MM.1S (cell line): ENCODE results near the gene PLA2G6.

Source experiments
- DNase-seq: peaks from one replicate; pipeline ENCODE4 v3.0.0-alpha.2; 2015
- H2AFZ ChIP-seq: fragments of 300-600 bp; sonication (generic); 2 replicates; pipeline ENCODE4 v1.6.0; 2016; ENCODE audit warnings: antibody characterized with exemption, low read length
- H3F3A ChIP-seq: fragments of 300-600 bp; sonication (generic); 2 replicates; pipeline ENCODE4 v1.6.1; 2016; ENCODE audit warnings: mild to moderate bottlenecking, antibody characterized with exemption, low read length, moderate library complexity, mixed read lengths; ENCODE audit not compliant: insufficient read depth
- H3K27ac ChIP-seq: fragments of 300-600 bp; sonication (generic); 2 replicates; pipeline ENCODE4 v1.5.1; 2016; ENCODE audit warnings: mild to moderate bottlenecking, low read length
- H3K27me3 ChIP-seq: fragments of 300-600 bp; sonication (generic); replicated peaks from 2 replicates; pipeline ENCODE4 v1.6.0; 2016; ENCODE audit warnings: low read length; ENCODE audit not compliant: insufficient read depth
- H3K36me3 ChIP-seq: fragments of 300-600 bp; sonication (generic); replicated peaks from 2 replicates; pipeline ENCODE4 v1.6.1; 2016; ENCODE audit warnings: mild to moderate bottlenecking, low read length, mixed read lengths; ENCODE audit not compliant: insufficient read depth
- H3K4me1 ChIP-seq: fragments of 300-600 bp; sonication (generic); 2 replicates; pipeline ENCODE4 v1.6.1; 2016; ENCODE audit warnings: low read length, mixed read lengths
- H3K4me2 ChIP-seq: fragments of 300-600 bp; sonication (generic); 2 replicates; pipeline ENCODE4 v1.6.0; 2016; ENCODE audit warnings: low read depth, low read length
- H3K4me3 ChIP-seq: fragments of 300-600 bp; sonication (generic); 2 replicates; pipeline ENCODE4 v1.5.1; 2016; ENCODE audit warnings: low read length, mixed read lengths
- H3K79me2 ChIP-seq: fragments of 300-600 bp; sonication (generic); 2 replicates; pipeline ENCODE4 v1.6.1; 2016; ENCODE audit warnings: mixed run types, low read length, mixed read lengths
- H3K9ac ChIP-seq: fragments of 300-600 bp; sonication (generic); 2 replicates; pipeline ENCODE4 v1.6.1; 2016; ENCODE audit warnings: low read length, mixed read lengths
- H3K9me2 ChIP-seq: fragments of 300-600 bp; sonication (generic); replicated peaks from 2 replicates; pipeline ENCODE4 v1.6.1; 2016; ENCODE audit warnings: mild to moderate bottlenecking, low read length, mixed read lengths; ENCODE audit not compliant: insufficient read depth
- H3K9me3 ChIP-seq: fragments of 300-600 bp; sonication (generic); replicated peaks from 2 replicates; pipeline ENCODE4 v1.6.1; 2016; ENCODE audit warnings: mild to moderate bottlenecking, low read length, mixed read lengths; ENCODE audit not compliant: insufficient read depth
- H4K20me1 ChIP-seq: fragments of 300-600 bp; sonication (generic); 2 replicates; pipeline ENCODE4 v1.6.1; 2016; ENCODE audit warnings: mild to moderate bottlenecking, low read length, moderate library complexity, mixed read lengths; ENCODE audit not compliant: insufficient read depth
- EZH2 ChIP-seq: fragments of 300-600 bp; sonication (generic); optimal IDR thresholded peaks from 2 replicates; pipeline ENCODE3; 2017; ENCODE audit warnings: low read depth, mild to moderate bottlenecking, antibody characterized with exemption, low read length, mixed read lengths
- EZH2phosphoT487 ChIP-seq: fragments of 300-600 bp; sonication (generic); IDR thresholded peaks from 2 replicates; pipeline ENCODE4 v1.6.1; 2018; ENCODE audit warnings: antibody characterized with exemption, low read length
- TF ChIP-seq, protein P1 (sequence below): fragments of 300-600 bp; sonication (generic); IDR thresholded peaks from 2 replicates; pipeline ENCODE4 v1.5.1; 2016; ENCODE audit warnings: antibody characterized with exemption, low read length, mixed read lengths

Gene PLA2G6

DNA sequence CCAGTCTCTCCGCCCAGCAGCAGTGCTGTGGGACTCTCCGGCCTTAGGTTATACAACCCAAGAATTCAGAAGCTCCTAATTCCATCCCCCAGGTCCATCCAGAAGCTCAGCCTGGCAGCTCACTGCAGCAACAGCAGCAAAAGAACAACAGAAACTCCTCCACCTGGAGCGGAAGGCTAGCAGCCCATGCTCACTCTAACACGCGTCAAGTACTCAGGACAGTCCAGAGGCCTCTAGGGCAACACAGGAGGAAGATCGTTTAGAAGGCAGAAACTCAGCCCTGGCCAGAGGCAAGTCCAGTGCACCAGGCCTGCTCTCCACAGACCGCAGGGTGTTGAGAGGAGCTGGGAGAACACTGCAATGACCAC lies 17.1 kb downstream of the PLA2G6 start:
- H3F3A ChIP-seq, result 0 out of 2 replicates have a peak, but pooled peaks cover 7% of the 10 kb centered on the region
- DNase-seq, result no peak
- H3K27me3 ChIP-seq, result no peaks in the 10 kb centered on the region
- TF ChIP-seq EZH2 (no peak), EZH2phosphoT487 (no peak)
- TF ChIP-seq, protein P1, sequence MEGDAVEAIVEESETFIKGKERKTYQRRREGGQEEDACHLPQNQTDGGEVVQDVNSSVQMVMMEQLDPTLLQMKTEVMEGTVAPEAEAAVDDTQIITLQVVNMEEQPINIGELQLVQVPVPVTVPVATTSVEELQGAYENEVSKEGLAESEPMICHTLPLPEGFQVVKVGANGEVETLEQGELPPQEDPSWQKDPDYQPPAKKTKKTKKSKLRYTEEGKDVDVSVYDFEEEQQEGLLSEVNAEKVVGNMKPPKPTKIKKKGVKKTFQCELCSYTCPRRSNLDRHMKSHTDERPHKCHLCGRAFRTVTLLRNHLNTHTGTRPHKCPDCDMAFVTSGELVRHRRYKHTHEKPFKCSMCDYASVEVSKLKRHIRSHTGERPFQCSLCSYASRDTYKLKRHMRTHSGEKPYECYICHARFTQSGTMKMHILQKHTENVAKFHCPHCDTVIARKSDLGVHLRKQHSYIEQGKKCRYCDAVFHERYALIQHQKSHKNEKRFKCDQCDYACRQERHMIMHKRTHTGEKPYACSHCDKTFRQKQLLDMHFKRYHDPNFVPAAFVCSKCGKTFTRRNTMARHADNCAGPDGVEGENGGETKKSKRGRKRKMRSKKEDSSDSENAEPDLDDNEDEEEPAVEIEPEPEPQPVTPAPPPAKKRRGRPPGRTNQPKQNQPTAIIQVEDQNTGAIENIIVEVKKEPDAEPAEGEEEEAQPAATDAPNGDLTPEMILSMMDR, result no peak
- no peaks in the 10 kb centered on the region for H3K9me3 ChIP-seq
- no peaks in the 10 kb centered on the region for H4K20me1 ChIP-seq
- no peaks in the 10 kb centered on the region for H3K36me3 ChIP-seq
- no peaks in the 10 kb centered on the region for H3K9me2 ChIP-seq
- H2AFZ ChIP-seq, result no peak overlapping the region
- H3K4me3 ChIP-seq, result no peak overlapping the region
- no peak overlapping the region for H3K4me2 ChIP-seq
- H3K79me2 ChIP-seq, result no peaks in the 10 kb centered on the region
- no peak overlapping the region for H3K9ac ChIP-seq
- H3K4me1 ChIP-seq, result peaks cover 15% of the 10 kb centered on the region
- H3K27ac ChIP-seq, result no peak overlapping the region

DNA sequence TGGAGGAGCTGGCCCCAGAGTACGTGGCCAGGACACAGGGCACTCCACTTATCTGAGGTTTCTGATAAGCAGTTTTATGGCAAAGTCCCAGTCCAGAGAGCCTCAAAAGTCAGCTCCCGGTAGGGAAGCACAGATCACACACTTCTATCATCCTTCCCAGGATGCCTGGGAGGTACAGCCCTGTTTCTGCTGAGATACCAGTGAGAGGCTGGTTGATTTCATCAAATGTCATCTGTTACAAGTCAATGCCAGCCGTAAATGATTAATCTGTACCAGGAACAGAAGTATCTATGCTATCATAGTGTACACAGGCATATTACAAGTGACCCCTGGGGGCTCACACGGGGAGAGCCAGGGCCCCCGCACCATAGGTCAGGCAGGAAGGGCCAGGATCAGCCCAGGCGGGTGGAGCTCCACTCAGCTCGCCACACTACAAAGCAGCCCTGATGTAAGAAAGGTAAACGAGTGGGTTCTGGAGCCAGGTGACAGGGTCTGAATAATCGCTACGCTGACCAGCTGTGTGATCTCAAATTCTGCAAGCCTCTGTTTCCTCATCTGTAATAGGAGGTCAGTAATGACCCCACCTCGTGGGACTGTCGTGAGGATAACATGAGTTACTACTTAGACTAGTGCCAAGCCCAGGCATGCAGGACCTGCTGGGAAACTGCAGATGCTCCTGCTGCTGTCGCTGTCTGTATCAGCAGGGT lies 17.6 kb downstream of the PLA2G6 start:
- no peaks in the 10 kb centered on the region for H3K79me2 ChIP-seq
- no peak for DNase-seq
- H3K9me2 ChIP-seq, result no peaks in the 10 kb centered on the region
- no peaks in the 10 kb centered on the region for H3K36me3 ChIP-seq
- H3K27ac ChIP-seq, result no peak overlapping the region
- no peaks in the 10 kb centered on the region for H3K27me3 ChIP-seq
- 0 out of 2 replicates have a peak, but pooled peaks cover 7% of the 10 kb centered on the region for H3F3A ChIP-seq
- H3K4me3 ChIP-seq, result no peak overlapping the region
- H3K4me1 ChIP-seq, result peaks cover 15% of the 10 kb centered on the region
- H3K9me3 ChIP-seq, result no peaks in the 10 kb centered on the region
- no peak overlapping the region for H3K9ac ChIP-seq
- no peak overlapping the region for H2AFZ ChIP-seq
- no peaks in the 10 kb centered on the region for H4K20me1 ChIP-seq
- no peak overlapping the region for H3K4me2 ChIP-seq
- TF ChIP-seq EZH2 (no peak), EZH2phosphoT487 (no peak)
- TF ChIP-seq, protein P1, result no peak

DNA sequence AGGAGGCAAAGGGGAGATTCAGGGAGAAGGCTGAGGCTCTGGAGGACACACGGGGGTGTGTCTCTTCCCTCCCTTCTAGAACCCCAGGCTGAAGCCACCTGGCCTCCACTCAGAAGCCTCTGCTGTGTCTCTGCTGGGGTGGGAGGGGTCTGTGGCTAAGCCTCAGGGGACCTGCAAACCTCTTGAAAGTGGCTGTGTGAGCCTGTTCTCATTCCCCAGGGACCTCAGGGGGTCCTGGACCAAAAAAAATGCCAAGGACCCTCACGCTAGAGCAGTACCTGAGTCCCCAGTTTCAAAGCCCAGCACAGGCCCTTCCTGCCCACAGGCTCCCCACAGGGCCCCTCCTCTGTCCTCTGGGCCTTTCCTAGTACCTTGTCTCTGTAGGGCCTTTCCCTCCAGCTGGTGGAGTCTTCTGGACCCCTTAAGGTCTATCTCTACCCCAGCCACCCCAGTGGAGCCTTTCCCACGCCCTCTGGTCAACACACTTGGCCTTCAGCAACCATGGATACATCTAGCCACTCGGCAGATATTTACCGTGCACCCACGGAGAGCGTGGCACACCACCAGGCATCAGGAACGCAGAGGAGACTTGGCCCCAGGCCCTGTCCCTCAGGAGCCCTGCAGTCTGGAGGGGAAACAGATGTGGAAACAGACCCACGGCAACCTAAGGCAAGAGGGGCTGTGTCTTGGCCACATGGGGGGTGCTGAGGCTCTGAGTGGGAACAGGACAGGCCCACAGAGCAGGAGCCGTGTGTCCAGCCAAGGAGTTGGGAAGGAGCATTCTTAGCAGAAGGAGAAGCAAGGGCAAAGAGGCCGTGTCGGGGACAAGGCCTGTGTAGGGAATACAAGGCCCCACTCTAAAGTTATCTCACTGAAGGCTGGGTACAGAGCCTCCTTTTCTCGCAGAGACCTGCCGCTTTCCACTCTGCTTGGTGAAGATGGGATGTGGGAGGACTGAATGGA lies 18.5 kb downstream of the PLA2G6 start:
- no peak overlapping the region for H3K9ac ChIP-seq
- DNase-seq, result no peak
- no peak overlapping the region for H3K27ac ChIP-seq
- no peaks in the 10 kb centered on the region for H3K36me3 ChIP-seq
- H3F3A ChIP-seq, result 0 out of 2 replicates have a peak, but pooled peaks cover 7% of the 10 kb centered on the region
- H4K20me1 ChIP-seq, result no peaks in the 10 kb centered on the region
- no peak for TF ChIP-seq EZH2phosphoT487
- TF ChIP-seq, protein P1, result no peak
- no peak for TF ChIP-seq EZH2
- no peak overlapping the region for H3K4me2 ChIP-seq
- H3K79me2 ChIP-seq, result no peaks in the 10 kb centered on the region
- no peak overlapping the region for H2AFZ ChIP-seq
- H3K9me3 ChIP-seq, result no peaks in the 10 kb centered on the region
- no peaks in the 10 kb centered on the region for H3K9me2 ChIP-seq
- no peak overlapping the region for H3K4me3 ChIP-seq
- peaks cover 15% of the 10 kb centered on the region for H3K4me1 ChIP-seq
- no peaks in the 10 kb centered on the region for H3K27me3 ChIP-seq
